Measurements from ENCODE around the gene WDR46.

Gene WDR46

DNA sequence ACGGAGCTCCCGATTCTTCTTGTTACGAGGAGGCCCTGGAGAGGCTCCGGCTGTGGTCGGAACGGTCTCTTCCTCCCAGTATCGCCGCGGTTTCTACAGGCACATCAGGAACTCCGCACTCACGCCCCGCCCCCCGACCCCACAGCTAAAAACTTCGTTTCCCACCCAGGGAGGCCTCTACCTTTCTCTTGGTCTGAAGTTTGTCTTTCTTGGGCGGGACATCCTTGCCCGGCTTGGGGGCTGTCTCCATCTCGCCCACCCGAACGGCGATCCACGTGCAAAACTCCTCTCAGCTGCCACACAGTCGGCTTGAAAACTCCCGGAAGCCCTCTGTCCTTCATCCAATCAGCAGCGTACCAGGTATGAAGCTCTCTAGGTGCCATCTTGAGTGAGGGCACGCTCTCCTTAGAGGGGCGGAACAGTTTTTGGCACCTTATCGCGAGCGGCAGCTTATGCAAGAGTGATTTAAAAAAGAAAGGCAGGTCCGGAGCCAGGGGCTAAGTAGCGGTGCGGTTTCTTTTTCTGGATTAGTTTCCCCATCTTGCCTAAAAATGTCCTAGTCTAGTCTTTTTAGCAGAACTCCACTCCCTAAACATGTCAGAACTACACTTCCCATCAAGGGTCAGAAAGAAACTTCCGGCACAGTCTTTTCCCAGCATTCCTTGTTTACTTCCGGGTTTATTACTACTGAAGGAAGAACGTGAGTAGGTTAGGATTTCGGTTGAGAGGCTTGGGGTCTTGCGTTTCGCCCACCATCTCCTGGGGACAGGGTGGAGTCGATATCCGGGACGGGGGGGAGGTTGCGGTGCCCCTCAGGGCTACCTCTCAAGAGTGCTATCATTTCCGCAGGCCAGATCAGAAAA lies at the start of gene WDR46, which contains the start of gene PFDN6:
TSS of gene WDR46 (minus strand) at position 319 of the 863 bp plus-strand sequence. CDS start at position 250, 69 bp downstream.
TSS of gene PFDN6 (plus strand) at position 681 of the 863 bp plus-strand sequence. CDS start 256 bp downstream, outside the sequence.
- no peak for DNase-seq (ENCODE audit: low read depth, low spot score)

- DNase-seq (ENCODE audit: low read depth, low spot score), result no peak
Observed at GRCh38 chr6:33336495-33336894, 47.5 kb upstream of the WDR46 start.

DNA sequence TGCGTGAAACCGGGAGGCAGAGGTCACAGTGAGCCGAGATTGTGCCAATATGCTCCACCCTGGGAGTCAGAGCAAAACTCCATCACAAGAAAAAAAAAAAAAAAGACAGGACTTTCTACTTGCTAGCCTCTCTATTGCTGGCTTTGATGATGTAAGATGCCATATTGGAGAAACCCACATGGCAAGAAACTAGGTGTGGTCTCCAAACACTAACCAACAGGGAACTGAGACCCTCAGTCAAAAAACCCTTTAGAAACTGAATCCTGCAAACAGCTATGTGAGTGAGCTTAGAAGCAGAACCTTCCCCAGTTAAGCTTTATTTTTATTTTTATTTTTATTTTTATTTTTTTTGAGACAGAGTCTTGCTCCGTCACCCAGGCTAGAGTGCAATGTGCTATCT lies 46.9 kb upstream of the WDR46 start:
- DNase-seq (ENCODE audit: low read depth, low spot score), result no peak

- no peak for DNase-seq (ENCODE audit: low read depth, low spot score)
Observed at GRCh38 chr6:33333666-33334065, 44.6 kb upstream of the WDR46 start.

DNA sequence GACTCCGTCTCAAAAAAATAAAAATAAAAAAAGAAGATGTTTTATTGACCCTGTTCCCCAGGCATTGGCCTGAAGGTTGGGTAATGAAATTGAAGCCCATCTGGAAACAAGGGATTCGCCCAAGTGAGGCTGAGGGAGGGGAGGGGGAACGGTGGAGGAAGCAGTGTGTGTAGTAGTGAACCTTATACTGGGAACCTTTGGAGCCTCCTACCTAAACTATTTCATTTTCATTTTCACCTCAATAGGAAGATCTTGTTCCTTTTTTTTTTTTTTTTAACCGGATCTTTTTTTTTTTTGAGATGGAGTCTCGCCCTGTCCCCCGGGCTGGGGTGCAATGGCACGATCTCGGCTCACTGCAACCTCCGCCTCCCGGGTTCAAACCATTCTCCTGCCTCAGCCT lies 41.7 kb upstream of the WDR46 start:
- DNase-seq (ENCODE audit: low read depth, low spot score), result no peak

- DNase-seq (ENCODE audit: low read depth, low spot score), result no peak
Observed at GRCh38 chr6:33329058-33329457, 40.0 kb upstream of the WDR46 start.

- no peak for DNase-seq (ENCODE audit: low read depth, low spot score)
Observed at GRCh38 chr6:33324125-33324524, 35.1 kb upstream of the WDR46 start.

- no peak for DNase-seq (ENCODE audit: low read depth, low spot score)
Observed at GRCh38 chr6:33323623-33323948, 34.5 kb upstream of the WDR46 start.

GRCh38 chr6:33321227-33321626 lies 32.2 kb upstream of the WDR46 start:
- no peak for DNase-seq (ENCODE audit: low read depth, low spot score)

DNA sequence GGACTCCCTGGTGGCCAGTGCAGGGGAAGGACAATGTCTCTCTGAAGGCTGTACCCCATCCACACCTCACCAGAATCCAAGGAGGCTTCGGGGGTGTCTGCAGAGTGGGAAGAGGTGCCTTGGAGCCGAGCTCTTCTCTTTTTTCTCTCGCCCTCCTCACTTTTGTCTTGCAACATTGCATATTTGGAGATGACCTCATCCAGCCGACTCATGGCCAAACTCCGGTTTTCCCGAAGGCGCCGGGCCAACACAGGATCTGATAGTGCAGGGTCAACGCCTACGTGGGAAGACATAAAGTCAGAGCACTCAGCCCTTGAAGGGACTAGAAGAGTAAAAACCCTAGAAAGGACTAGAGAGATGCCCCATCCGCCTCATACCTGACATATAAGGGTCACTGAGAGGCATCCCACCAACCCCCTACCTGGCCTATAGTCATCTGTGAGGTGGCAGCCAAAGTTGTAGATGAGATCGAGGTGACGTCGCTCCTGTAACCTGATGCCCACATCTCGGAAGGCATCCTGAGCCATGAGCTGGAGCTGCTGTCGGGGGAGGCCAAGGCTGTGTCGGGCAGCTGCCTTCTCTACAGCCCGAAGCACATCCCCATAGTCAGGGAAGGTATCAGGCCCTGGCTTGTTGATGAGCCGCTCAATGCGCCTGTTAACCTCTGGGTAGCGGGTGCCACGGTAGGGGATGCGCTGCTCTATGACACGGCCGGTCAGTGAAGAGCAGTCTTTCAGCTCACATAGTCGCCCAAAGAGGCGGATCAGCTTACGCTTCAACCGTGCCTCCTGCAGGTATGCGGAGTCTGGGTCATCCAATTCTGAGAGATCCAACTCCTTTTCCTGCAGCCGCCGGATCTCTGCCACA lies 31.5 kb upstream of the WDR46 start:
- no peak for DNase-seq (ENCODE audit: low read depth, low spot score)

DNA sequence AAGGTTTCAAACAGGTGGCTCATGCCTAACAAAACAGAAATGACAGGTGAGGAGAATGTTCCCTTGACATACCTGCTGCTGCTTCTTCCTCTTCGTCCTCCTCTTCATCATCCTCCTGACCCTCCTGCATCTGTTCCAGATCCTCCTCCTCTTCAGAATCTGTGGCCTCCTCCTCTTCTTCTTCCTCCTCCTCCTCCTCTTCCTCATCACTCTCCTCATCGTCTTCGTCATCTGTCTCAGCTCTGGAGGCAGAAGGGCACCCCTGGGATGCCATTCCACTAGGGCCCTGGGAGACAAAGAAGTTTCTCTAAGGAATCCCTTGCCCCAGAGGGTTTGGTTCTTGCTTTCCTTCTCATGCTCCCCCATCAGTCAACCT lies 30.9 kb upstream of the WDR46 start:
- no peak for DNase-seq (ENCODE audit: low read depth, low spot score)

GRCh38 chr6:33318426-33319073 lies 29.5 kb upstream of the WDR46 start:
- no peak for DNase-seq (ENCODE audit: low read depth, low spot score)

- DNase-seq (ENCODE audit: low read depth, low spot score), result peak; percentile 99
Observed at GRCh38 chr6:33317669-33318425, 28.8 kb upstream of the WDR46 start, which contains the start of gene ZBTB22. ZBTB22 (minus strand) TSS chr6:33317744; CDS start chr6:33316916, 828 bp downstream.

DNA sequence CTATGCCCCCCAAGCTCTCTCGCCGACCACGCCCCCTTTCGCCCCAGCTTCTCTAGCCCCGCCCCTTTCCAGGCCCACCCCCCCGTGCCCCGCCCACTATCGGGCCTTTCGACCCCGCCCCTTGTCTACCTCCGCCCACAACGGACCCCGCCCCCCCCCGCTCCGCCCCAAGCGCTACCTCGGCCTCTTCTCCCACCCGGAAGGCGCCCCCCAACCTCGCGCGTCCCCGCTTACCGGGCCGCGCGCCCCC lies 28.3 kb upstream of the WDR46 start:
- no peak for DNase-seq (ENCODE audit: low read depth, low spot score)

DNA sequence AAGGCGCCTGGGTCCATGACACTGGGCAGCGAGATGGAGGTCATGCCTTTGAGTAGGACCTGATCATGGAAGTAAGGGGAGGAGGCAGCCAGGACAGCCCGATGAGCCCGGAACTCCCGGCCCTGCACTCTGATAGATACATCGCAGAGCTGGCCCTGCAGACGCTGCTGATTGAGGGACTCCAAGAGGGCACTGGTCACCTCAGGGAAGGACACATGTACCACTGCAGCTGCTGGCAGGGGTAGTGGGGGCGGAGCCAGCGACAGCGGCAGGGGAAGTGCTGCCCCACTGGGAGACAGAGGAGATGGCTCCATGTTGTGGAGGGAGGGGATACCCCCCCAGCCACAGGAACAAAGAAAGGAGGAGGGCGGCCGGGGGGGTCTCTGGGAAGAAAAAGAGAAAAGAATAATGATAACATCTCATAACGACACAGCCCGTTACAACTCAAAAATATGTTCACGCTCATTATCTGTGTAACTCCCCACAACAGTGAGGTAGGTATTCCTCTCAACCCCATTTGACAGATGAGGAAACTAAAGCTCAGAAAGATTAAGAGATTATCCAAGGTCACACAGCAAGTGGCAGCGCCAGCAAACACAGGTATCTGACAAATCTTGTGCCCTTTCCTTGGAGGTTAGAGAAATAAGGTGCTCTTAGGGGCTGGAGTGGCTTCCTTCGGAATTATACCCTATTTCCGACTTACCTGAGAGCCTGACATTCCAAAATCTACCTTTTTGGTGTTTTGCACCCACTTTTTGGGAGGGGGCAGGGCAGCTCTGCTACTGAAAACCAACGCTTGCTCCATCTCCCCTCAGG lies 27.8 kb upstream of the WDR46 start:
- DNase-seq (ENCODE audit: low read depth, low spot score), result no peak

GRCh38 chr6:33315793-33316602 lies 27.0 kb upstream of the WDR46 start:
- no peak for DNase-seq (ENCODE audit: low read depth, low spot score)

- no peak for DNase-seq (ENCODE audit: low read depth, low spot score)
Observed at GRCh38 chr6:33314943-33315792, 26.1 kb upstream of the WDR46 start.

DNA sequence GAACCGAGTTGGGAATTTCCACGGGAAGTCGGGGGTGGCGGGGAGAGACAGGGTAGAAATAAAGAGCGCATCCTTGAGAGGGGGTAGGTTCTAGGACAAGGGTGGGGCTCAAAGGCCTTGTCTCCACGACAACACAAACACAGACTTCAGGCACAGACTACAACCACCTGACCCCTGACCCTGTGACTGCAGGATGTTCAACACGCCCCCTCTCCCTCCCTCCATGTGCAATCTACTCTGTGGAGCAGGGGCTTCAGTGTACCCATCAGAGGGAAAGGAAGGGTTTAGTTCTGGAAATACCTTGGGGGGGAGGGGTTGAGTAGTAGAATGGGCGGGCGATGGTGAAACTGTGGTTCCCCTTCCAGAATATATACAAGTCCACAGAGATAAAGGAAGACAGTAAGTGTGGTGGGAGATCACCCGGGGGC lies 25.5 kb upstream of the WDR46 start:
- DNase-seq (ENCODE audit: low read depth, low spot score), result no peak
